Activated CD8-positive, alpha-beta memory T cell treated with anti-CD3 and anti-CD28 coated beads, Interleukin-2, amount 50 U/mL, for 1 hour (primary cell): ENCODE measurements around the gene SAPCD1.

Experiments
- DNase-seq: peaks from one replicate; pipeline ENCODE4 v3.0.0-alpha.2; 2020; ENCODE audit errors: extremely low read depth

The SAPCD1 gene

DNA sequence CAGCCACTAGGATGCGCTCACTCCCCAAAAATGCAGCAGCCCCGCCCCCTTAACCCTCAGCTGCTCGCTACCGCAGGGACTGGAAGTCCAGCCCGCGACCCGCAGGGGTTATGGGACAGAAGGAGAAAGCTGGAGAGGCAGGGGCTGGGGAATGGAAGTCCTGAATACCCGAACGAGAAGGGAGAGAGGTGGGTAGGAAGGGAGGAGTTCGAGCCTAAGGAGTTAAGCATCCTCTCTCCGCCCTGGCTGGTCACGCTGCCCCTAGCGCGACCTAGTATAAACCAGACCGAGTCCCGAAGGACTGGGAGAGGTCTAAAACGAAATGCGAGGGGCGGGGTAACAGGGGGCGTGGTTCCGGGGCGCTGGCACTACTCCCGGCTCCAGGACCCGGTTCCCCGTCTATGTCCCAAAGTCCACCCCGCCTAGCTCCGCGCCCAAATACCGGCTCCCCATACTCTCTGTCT lies 32.9 kb upstream of the SAPCD1 start:
- DNase-seq, result peak; percentile 60

DNA sequence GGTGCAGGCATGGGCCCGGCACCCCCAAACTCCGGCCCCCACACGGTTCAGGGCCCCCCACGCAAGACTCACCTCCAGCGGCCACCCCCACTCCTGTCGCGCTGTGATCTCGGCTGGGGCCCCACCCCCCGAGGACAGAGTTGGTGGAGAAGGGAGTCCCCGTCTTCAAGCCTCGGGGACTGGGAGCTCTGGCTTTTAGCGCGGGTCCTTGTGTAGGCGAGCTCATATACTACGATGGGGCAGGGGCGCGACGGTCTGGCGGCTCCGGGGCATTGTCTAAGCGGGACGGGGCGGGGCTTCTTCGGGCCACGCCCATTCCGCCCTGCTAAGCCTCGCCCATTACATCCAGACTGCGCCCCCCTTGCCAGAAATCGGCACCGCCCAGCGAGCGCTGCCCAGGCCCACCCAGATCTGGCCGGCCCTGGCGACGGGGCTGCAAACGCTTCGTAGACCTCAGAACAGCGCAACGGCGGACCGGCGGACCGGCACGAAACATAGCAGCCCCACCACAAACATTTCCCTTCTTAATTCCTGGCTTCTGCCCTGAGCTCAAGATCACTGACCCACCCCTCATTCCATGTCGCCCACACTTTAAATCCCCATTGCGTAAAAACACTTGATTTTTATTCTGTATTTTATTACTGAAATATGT lies 32.4 kb upstream of the SAPCD1 start:
- no peak for DNase-seq

DNA sequence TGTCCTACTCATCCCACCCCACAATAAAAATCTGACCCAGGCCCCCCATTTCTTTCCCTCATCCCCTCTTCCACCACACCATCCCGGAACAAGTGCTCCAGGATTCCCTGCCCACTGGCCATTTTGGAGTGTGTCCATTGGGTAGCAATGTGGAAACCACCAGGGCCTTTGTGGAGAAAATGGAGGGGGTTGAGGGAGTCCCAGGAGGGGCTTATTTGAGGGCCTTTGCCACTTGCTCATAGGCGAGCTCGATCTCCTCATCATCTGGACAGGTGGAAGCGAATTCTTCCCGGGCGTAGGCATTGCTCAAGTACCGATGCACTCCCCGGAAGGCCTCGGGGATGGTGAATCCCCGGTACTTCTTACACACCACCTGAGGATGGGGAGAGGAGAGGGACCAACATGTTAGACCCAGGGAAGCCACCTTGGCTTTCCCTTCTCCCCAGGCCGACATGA lies 31.8 kb upstream of the SAPCD1 start:
- DNase-seq, result no peak

DNA sequence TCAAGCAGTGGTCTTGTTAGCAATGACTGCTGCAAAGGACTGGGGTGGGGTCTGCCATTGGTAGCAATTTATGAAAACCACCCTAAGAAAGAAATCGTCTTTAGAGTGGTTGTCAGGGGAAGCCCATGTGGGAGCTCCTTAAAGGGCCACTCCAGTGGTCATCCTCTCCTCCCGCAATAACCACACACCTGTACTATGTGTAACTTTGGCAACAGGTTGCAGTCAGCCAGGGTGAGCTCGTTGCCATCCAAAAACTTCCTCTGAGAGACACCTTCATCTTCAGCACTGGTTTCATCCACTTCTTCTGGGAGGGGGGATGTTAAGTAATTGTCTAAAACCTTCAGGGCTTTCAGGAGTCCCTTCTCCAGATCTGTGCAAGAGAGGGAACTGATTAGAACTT lies 30.4 kb upstream of the SAPCD1 start:
- DNase-seq, result no peak

DNA sequence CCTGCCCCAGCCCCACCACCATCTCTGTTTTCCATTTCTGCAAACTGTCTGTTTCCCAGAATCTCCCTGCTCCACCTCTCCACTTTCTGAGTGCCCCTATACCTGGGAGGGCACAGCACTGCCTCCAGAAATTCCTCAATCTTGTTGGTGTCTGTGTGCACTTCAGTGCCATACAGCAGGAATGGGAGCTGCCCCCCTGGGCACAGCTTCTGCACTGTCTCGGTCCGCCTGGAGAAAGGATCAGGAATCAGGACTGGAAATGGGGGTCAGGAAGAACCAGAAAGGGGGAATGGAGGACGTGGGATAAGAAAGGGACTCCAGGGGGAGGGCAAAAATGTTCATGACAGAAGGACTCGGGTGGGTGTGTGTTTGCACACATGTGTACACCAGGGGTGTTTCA lies 28.7 kb upstream of the SAPCD1 start:
- DNase-seq, result no peak

DNA sequence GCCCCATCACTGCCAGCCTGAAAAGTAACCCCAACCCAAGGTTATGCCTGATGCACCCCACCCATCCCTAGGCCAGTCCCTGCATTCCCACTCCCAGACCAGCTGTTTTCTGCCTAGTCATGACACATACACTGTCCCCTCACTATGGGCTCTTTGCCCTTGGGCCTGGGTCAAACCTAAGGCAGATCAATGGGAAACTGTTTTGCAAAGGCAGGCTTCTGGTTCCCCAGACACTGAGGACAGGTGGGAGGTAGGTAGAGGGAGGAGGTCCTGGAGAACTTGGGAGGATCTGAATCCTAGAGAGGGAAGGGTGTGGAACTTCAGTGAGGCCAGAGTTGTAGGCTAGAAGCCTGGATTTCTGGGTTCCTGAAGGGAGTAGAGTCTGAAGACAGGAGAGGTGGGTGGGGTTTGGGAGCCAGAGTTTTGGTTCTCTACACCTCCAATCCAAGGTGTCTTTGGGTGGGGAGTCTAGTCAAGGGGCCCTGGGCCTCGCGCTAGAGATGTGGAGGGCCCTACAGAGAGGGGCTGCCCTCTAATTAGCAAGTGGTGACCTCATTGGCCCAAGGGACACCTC lies 28.1 kb upstream of the SAPCD1 start:
- DNase-seq, result no peak

DNA sequence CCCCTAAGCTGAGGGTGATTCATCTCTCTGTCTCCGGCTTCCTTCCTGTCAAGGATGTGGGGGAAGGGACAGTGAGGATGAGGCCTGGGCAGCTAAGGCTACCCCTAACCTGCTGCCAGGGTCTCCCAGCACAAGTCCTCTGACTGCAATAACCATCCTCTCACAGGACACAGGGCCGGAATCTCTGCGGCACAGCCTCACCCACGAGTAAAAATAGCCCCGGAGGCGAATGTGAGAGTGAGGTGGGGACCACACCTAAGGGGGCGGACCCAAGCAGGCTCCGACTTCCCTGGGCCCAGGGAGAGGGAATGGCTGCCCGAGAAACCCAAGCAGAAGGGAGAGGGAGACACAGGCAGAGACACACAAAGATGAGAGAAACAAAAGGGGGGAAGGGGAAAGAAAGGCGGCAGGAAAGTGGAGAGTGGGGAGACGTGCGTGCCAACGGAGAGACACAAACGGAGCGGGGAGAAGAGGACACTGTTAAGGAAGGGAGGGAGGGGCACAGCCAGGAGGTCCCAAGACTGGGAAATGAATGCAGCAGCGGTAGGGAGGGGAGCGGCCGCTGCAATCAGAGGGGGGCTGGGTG lies 27.5 kb upstream of the SAPCD1 start:
- DNase-seq, result no peak

DNA sequence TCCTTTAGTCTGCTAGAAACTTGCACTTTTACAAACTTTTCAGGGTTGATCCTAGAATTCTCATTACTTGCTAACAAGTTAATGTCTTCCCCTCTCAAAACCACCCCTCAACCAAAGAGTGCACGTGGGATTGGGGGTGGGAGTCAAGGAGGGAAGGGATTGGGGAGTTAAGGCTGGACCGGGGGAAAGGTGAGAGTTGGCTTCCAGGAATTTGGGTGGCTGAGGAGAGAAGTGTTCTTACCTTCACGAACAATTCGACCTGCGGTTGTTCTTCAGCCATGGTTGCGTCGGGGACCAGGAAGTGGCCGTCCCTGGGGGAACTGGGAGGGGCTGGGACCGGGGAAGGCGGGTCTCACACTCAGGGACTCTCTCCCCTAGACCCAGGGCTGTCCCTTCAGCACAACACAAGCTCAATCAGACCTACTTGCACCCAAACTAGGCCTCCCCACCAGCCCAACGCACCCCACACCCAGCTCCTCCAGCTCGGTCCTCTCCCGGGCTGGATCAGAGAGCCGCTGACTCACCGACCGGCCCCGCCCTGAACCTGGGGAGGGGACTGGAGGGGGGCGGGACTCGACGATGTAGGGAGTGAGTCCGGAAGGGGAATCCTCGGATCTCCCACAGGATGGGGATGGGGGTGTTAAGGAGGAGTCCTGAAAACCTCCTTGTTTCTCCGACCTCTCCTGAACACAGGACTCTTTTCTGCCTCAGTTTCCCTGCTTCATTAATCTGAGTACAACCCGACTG lies 26.3 kb upstream of the SAPCD1 start, which contains the start of gene CLIC1:
TSS of gene CLIC1 (minus strand) at position 510 of the 747 bp plus-strand sequence. CDS start at position 280, 230 bp downstream.
- DNase-seq, result peak; percentile 49

DNA sequence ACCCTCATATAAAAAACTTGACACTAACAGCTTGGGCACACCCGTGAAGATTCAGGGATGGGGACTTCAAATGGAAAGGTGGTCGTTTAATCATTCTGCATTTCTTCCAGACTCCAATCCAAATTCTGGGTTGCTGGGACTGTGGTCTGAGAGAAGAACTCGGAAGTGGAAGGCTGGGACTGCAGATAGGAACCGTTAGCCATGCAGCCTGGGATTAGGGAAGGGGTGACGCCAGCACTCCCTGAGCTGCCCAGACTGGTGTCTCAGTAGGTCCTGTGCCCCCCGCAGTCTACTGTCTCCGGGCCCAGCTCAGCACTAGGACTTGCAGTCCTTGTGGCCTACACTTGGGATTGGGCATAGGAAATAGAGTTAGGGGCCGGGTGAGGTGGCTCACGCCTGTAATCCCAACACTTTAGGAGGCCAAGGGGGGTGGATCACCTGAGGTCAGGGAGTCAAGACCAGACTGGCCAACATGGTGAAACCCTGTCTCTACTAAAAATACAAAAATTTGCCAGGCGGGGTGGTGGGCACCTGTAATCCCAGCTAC lies 25.6 kb upstream of the SAPCD1 start:
- DNase-seq, result no peak

DNA sequence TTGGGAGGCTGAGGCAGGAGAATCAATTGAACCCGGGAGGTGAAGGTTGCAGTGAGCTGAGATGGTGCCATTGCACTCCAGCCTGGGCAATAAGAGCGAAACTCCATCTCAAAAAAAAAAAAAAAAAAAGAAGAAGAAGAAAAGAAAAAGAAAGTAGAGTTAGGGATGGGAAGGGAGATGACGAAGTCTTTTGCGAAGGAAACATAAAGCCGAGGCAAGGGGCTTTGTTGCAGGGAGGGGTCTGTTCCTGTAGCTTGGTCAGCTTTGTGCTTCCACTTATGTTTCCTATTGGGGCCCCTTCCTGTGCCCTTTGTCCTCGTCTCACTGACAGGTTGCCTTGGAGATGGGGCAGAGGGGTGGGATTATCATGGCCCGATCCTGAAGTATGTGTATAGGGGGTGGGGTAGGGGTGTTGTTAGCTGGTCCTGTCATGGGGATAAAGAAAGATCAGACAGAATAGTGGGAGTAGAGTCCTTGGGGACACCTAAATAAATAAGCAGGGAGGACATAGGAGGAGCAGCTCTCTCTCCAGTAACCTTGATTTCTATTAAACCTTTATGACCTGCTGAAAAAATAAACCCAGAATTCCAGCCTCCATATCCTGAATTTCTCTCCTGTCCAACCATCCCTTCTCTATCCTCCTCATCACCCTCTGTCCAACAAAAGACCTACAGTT lies 25.0 kb upstream of the SAPCD1 start:
- DNase-seq, result no peak

DNA sequence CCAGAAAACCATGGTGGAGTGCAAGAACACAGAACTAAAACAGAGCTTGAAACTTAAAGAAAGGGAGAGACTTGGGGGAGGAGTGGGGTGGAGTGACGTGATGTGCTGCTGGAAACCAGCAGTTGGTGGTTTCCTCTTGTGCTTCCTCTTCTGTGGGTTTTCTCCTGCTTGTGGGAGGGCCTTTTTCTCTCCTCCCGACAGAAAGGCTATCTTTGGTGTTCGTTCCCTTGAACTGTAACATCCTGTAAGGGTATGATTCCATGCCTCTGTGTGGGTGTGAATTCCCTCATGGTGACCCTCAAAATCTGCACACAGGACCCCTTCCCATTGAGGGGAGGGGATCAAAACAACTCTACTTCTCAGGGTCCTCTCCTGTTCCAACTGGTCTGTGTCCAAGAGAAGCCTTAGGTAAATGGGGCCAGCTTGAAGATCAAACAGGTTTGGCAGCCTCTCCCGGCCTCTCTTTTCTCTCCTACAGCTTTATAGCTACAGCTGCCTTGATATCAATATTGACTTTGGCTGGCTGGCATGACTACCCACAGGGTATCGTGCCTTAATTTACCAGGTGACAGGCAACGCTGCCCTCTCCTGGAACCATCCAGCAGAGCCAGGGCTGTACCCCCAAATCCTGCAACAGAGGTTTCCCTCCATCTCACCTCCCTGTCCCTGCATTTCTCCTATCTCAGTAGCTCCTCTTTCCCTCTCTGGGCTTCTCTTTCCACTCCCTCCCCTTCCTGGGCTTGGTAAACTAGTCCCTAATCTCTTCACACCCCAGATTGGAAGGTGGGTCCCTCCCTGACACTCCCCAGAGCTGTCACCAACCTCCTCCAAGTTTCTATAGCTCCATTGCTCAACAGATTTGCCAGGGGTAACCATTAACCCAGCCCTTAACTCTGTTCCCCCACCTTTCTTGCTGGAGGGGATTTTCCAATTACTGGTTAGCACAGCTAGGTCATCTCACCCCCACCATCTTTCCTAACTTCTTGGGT lies 24.2 kb upstream of the SAPCD1 start:
- no peak for DNase-seq

DNA sequence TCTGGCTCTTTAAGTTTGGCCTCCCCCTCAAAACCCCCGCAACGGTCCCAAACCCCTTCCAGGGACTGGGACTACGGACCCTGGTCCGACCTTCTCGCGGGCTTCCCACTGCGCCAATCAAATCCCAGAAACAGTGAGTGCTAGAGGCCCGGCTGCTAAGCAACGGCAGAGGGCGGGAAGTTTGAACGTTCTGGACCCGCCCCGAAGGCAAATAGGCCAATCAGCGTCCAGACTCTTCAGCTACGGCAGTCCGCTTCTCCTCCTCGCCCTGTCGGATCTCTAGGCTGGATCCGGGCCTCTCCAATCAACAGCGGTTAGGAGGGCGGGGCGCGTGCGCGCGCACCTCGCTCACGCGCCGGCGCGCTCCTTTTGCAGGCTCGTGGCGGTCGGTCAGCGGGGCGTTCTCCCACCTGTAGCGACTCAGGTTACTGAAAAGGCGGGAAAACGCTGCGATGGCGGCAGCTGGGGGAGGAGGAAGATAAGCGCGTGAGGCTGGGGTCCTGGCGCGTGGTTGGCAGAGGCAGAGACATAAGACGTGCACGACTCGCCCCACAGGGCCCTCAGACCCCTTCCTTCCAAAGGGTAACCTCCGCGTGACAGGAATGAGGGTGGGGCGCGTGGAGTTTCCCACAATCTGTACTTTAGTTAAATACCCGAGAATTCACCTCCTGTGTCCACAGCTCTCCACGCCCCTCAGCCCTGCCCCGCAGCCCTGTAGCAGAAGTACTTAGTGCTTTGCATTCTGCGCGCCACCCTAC lies 22.6 kb upstream of the SAPCD1 start, which contains the start of gene MSH5:
TSS of gene MSH5 (plus strand) at position 367 of the 758 bp plus-strand sequence. CDS start 462 bp downstream, outside the sequence.
- DNase-seq, result peak; percentile 89

DNA sequence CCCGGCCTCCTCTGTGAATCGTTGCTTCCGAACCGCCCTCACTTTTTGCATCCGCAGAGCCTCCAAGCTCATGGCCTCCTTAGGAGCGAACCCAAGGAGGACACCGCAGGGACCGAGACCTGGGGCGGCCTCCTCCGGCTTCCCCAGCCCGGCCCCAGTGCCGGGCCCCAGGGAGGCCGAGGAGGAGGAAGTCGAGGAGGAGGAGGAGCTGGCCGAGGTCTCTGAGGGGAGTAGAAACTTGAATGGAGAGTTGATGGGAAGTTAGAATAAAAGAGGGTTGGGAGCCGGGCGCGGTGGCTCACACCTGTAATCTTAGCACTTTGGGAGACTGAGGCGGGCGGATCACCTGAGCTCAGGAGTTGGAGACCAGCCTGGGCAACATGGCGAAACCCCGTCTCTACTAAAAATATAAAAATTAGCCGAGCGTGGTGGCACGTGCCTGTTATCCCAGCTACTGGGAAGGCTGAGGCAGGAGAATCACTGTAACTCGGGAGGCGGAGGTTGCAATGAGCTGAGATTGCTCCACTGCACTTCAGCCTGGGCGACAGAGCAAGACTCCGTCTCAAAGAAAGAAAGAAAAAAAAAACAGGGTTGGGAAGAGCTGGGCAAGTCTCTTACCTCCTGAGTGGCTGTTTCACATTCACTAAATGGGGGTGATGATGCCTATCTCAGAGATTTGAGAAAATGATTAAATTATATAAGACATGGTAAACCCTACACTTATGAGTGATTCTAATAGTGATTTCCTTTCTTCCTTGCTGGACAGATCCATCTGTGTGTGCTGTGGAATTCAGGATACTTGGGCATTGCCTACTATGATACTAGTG lies 21.8 kb upstream of the SAPCD1 start:
- DNase-seq, result no peak

DNA sequence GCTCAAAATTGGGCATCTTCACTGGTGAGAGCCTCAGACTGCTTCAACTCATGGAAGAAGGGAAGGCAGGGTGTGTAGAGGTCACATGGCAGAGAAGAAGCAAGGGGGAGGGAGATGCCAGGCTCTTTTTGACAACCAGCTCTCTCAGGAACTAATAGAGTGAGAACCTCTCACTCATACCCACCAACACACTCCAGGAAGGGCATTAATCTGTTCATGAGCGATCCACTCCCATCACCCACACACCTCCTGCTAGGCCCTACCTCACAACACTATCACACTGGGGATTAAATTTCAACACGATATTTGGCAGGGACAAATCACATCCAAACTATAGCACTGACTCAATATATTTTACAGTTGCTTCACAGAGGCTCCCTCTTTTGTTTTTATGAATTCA lies 20.6 kb upstream of the SAPCD1 start:
- DNase-seq, result no peak

DNA sequence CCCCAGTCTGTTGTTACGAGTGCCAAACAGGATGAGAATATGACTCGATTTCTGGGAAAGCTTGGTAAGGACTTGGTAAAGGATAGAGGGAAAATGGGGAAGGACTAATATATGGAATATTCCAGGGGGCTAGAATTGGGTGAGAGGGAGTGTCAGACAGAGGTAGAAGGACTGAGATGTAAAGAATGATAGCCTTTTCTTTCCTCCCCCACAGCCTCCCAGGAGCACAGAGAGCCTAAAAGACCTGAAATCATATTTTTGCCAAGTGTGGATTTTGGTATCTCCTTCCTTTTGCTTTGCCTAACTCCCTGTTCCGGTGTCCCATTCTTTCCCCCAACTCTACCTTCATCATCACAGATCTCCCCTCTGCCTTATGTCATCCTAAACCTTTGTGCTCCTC lies 19.6 kb upstream of the SAPCD1 start:
- no peak for DNase-seq

DNA sequence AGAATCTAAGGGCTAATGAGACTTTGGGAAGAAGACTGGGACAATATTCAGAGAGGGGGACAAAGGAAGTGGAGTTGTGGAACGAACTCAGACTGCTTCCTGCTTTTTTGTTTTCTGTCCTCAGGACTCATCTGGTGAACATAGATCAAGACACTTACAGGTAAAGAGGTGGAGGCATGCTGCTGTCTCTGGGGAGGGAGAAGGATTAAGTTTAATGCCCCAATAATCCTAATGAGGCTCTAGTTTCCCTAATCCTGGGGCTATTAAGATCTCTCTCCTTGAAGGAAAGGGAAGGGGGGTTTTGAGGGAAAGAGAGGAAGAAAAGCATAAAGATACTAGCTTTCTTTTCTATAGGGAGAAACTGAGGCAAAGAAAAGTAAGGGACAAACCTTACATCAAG lies 18.0 kb upstream of the SAPCD1 start:
- no peak for DNase-seq

DNA sequence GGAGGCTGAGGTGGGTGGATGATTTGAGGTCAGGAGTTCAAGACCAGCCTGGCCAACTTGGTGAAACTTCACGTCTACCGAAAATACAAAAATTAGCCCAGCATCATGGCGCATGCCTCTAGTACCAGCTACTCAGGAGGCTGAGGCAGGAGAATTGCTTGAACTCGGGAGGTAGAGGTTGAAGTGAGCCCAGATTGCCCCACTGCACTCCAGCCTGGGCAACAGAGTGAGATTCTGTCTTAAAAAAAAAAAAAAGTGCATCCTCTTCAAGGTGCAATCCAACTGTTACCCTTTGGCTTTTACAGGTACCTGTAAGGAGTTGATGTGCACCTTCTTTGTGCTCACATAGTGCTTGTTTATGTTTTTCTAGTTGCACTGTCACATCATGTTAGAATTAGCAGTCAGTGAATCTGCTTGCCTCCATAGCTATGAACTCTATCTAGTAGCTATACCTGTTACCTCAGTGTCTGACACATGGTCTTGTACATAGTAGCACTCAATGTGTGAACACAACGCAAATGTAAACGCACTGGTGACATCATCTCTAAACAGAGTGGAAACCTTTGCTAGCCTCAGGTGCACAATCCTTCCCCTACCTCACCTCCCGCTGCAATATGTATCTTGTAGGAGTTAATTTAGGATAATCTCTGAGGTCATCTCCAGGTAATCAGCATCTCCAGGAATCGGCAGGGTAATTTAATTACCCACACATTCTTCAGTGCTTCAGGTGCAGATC lies 13.0 kb upstream of the SAPCD1 start:
- DNase-seq, result no peak
